Liver (tissue), 9 donors: ENCODE measurements around the gene LRRC15. TPM values are rescaled to one million over a fixed set of nuclear protein-coding genes. Genes with fewer than 3 reads are reported as not detected.

Experiments
- DNase-seq: peaks from one replicate; pipeline ENCODE4 v3.0.0-alpha.2; 2017; ENCODE audit warnings: low spot score
- H3K27ac ChIP-seq, 2 donors: one replicate each; pipeline ENCODE4 v1.7.0; 2013; ENCODE audit warnings: inconsistent platforms in 2 of 2, low read length in 2 of 2, control low read depth in 1 of 2, low read depth in 1 of 2, mild to moderate bottlenecking in 1 of 2
- H3K27me3 ChIP-seq, 4 donors: one replicate each; pipeline versions ENCODE4 v1.6.1 to v1.7.0; 2013; ENCODE audit warnings: low read length in 3 of 4, inconsistent platforms in 1 of 4, mild to moderate bottlenecking in 1 of 4, moderate library complexity in 1 of 4; ENCODE audit not compliant: control insufficient read depth in 4 of 4, insufficient read depth in 4 of 4
- H3K36me3 ChIP-seq, 4 donors: one replicate each; pipeline versions ENCODE4 v1.6.1 to v1.7.0; 2013; ENCODE audit warnings: low read length in 3 of 4, mild to moderate bottlenecking in 3 of 4, low read depth in 1 of 4, moderate library complexity in 1 of 4; ENCODE audit not compliant: control insufficient read depth in 4 of 4, insufficient read depth in 3 of 4
- H3K4me1 ChIP-seq, 4 donors: one replicate each; pipeline versions ENCODE4 v1.6.1 to v1.7.0; 2013; ENCODE audit warnings: low read length in 3 of 4, mild to moderate bottlenecking in 3 of 4, moderate library complexity in 1 of 4; ENCODE audit not compliant: control insufficient read depth in 4 of 4, insufficient read depth in 4 of 4
- H3K4me3 ChIP-seq, 3 donors: one replicate each; pipeline versions ENCODE4 v1.6.1 to v1.7.0; 2013; ENCODE audit warnings: low read length in 3 of 3, control low read depth in 1 of 3, low read depth in 1 of 3, mild to moderate bottlenecking in 1 of 3
- H3K9ac ChIP-seq, 2 donors: one replicate each; pipeline ENCODE4 v1.7.0; 2013; ENCODE audit warnings: low read length in 2 of 2, mild to moderate bottlenecking in 2 of 2, moderate library complexity in 2 of 2, control low read depth in 1 of 2, low read depth in 1 of 2
- H3K9me3 ChIP-seq, 4 donors: one replicate each; pipeline versions ENCODE4 v1.6.1 to v1.7.0; 2013; ENCODE audit warnings: low read length in 3 of 4; ENCODE audit not compliant: control insufficient read depth in 4 of 4
- EGR1 ChIP-seq, 2 donors: IDR thresholded peaks; 2 replicates each; pipeline ENCODE4 v1.6.1; 2016 to 2018; ENCODE audit warnings: antibody characterized with exemption in 2 of 2, low read depth in 2 of 2
- FOXA1 ChIP-seq: IDR thresholded peaks from 2 replicates; pipeline ENCODE4 v1.6.1; 2016; ENCODE audit warnings: antibody characterized with exemption
- FOXA2 ChIP-seq: IDR thresholded peaks from 2 replicates; pipeline ENCODE4 v1.6.1; 2016; ENCODE audit warnings: antibody characterized with exemption
- GABPA ChIP-seq, 2 donors: IDR thresholded peaks in 1 of 2; conservative IDR thresholded peaks in 1 of 2; 2 replicates each; pipeline ENCODE4 v1.6.1; 2016; ENCODE audit warnings: antibody characterized with exemption in 2 of 2, mild to moderate bottlenecking in 1 of 2, moderate library complexity in 1 of 2
- HNF4G ChIP-seq: IDR thresholded peaks from 2 replicates; pipeline ENCODE4 v1.6.1; 2016; ENCODE audit warnings: antibody characterized with exemption
- NR2F2 ChIP-seq: IDR thresholded peaks from 2 replicates; pipeline ENCODE4 v1.6.1; 2016; ENCODE audit warnings: antibody characterized with exemption
- RAD21 ChIP-seq, 2 donors: IDR thresholded peaks; 2 replicates each; pipeline ENCODE4 v1.6.1; 2016; ENCODE audit warnings: antibody characterized with exemption in 2 of 2, mild to moderate bottlenecking in 2 of 2
- RXRA ChIP-seq, 2 donors: IDR thresholded peaks; 2 replicates each; pipeline ENCODE4 v1.6.1; 2017 to 2018; ENCODE audit warnings: antibody characterized with exemption in 2 of 2, mild to moderate bottlenecking in 1 of 2
- SP1 ChIP-seq: IDR thresholded peaks from 2 replicates; pipeline ENCODE4 v1.6.1; 2018; ENCODE audit warnings: antibody characterized with exemption, mild to moderate bottlenecking
- TAF1 ChIP-seq: conservative IDR thresholded peaks from 2 replicates; pipeline ENCODE4 v1.6.1; 2016; ENCODE audit warnings: antibody characterized with exemption, mild to moderate bottlenecking
- ZBTB33 ChIP-seq: IDR thresholded peaks from 2 replicates; pipeline ENCODE4 v1.6.1; 2016; ENCODE audit warnings: antibody characterized with exemption
- WGBS: extraction: QIAGEN DNeasy Blood & Tissue Kit; methylation state at CpG from one replicate; pipeline ENCODE4 v1.1.7; 2013; 5-methylcytosine and 5-hydroxymethylcytosine counted together
- polyA plus RNA-seq, 2 donors: library from polyadenylated mRNA; stranded (reverse) in 1 of 2; unstranded in 1 of 2; fragments of 200-250 nt in 1 of 2; fragments of >200 nt in 1 of 2; fragmentation: Nextera tagmentation in 1 of 2; extraction: Ambion mirVana in 1 of 2; gene quantifications; one replicate each; pipeline versions ENCODE4 v1.2.1 to v1.2.3, GENCODE V29; 2013 to 2015
- total RNA-seq, 2 donors: library from RNA; depleted of rRNA; stranded (reverse); fragments of >200 nt; gene quantifications; one replicate each; pipeline ENCODE4 v1.2.3, GENCODE V29; 2014
- TF ChIP-seq, protein P1 (sequence below): IDR thresholded peaks from 2 replicates; pipeline ENCODE4 v1.6.1; 2016; ENCODE audit warnings: antibody characterized with exemption, mild to moderate bottlenecking
- TF ChIP-seq, protein P2 (sequence below): IDR thresholded peaks from 2 replicates; pipeline ENCODE4 v1.6.1; 2016; ENCODE audit warnings: antibody characterized with exemption
- donor health status: healthy.
- donor health status: healthy.
- donor health status: healthy.
- donor health status: healthy.
- donor health status: healthy.

Gene LRRC15
- total and polyA plus RNA-seq, 4 donors, result 0.03 to 0.08 (median 0.05) TPM; not detected in 1

GRCh38 chr3:194354315-194354714 is 15.2 kb downstream of the LRRC15 start:
- no peak for DNase-seq
- 82% methylated on average over 2 of the region's 2 CpGs for WGBS
- Histone ChIP-seq H3K36me3 (peaks cover 0 to 2% (median 0%) of the 10 kb centered on the region in 4 donors), H3K4me1 (peaks cover 0 to 11% (median 4%) of the 10 kb centered on the region in 4 donors), H3K4me3 (no peak overlapping the region), H3K27me3 (no peaks in the 10 kb centered on the region), H3K9ac (no peak overlapping the region), H3K27ac (no peak overlapping the region), H3K9me3 (no peaks in the 10 kb centered on the region)
- TF ChIP-seq GABPA (IDR thresholded peaks at IDR 0.05 in 1 of 2, conservative IDR thresholded peaks at IDR 0.05 in 1 of 2), result no peak
- no peak for TF ChIP-seq RAD21 (IDR thresholded peaks at IDR 0.05)
- TF ChIP-seq RXRA (IDR thresholded peaks at IDR 0.05), result no peak
- no peak for TF ChIP-seq HNF4G
- no peak for TF ChIP-seq FOXA2

- no peaks in the 10 kb centered on the region for H3K27me3 ChIP-seq
- H3K27ac ChIP-seq, result no peak overlapping the region
- H3K36me3 ChIP-seq, result peaks cover 0 to 2% (median 0%) of the 10 kb centered on the region in 4 donors
- peaks cover 0 to 14% (median 5%) of the 10 kb centered on the region in 4 donors for H3K4me1 ChIP-seq
- no peak for DNase-seq
- no peaks in the 10 kb centered on the region for H3K9me3 ChIP-seq
- 81% methylated on average over 10 of the region's 10 CpGs for WGBS
- H3K9ac ChIP-seq, result no peak overlapping the region
- TF ChIP-seq EGR1 (IDR thresholded peaks at IDR 0.05; ENCODE audit: low read depth in 2 of 2) (no peak), TAF1 (no peak), FOXA2 (no peak), RAD21 (IDR thresholded peaks at IDR 0.05) (no peak), FOXA1 (no peak), NR2F2 (no peak), ZBTB33 (no peak), HNF4G (no peak), GABPA (IDR thresholded peaks at IDR 0.05 in 1 of 2, conservative IDR thresholded peaks at IDR 0.05 in 1 of 2) (no peak), SP1 (no peak)
- TF ChIP-seq, protein P1, sequence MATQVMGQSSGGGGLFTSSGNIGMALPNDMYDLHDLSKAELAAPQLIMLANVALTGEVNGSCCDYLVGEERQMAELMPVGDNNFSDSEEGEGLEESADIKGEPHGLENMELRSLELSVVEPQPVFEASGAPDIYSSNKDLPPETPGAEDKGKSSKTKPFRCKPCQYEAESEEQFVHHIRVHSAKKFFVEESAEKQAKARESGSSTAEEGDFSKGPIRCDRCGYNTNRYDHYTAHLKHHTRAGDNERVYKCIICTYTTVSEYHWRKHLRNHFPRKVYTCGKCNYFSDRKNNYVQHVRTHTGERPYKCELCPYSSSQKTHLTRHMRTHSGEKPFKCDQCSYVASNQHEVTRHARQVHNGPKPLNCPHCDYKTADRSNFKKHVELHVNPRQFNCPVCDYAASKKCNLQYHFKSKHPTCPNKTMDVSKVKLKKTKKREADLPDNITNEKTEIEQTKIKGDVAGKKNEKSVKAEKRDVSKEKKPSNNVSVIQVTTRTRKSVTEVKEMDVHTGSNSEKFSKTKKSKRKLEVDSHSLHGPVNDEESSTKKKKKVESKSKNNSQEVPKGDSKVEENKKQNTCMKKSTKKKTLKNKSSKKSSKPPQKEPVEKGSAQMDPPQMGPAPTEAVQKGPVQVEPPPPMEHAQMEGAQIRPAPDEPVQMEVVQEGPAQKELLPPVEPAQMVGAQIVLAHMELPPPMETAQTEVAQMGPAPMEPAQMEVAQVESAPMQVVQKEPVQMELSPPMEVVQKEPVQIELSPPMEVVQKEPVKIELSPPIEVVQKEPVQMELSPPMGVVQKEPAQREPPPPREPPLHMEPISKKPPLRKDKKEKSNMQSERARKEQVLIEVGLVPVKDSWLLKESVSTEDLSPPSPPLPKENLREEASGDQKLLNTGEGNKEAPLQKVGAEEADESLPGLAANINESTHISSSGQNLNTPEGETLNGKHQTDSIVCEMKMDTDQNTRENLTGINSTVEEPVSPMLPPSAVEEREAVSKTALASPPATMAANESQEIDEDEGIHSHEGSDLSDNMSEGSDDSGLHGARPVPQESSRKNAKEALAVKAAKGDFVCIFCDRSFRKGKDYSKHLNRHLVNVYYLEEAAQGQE, result no peak
- TF ChIP-seq, protein P2, sequence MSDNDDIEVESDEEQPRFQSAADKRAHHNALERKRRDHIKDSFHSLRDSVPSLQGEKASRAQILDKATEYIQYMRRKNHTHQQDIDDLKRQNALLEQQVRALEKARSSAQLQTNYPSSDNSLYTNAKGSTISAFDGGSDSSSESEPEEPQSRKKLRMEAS, result no peak
- H3K4me3 ChIP-seq, result no peak overlapping the region
These were observed 16.8 kb downstream of the LRRC15 start for GRCh38 chr3:194352667-194353246.
